Lung (tissue), 12 donors: ENCODE measurements around the gene BFSP1. TPM values are rescaled to one million over a fixed set of nuclear protein-coding genes. Genes with fewer than 3 reads are reported as not detected.

Experiments
- ATAC-seq: fragments of 200-7000 bp; cut with Tn5 transposase; one replicate; pipeline ENCODE4 v1.9.1; 2020; ENCODE audit warnings: moderate number of reproducible peaks; ENCODE audit not compliant: insufficient read depth, low FRiP score
- DNase-seq, 3 donors: peaks; one replicate each; pipeline ENCODE4 v3.0.0-alpha.2; 2013 to 2017
- H3K27ac ChIP-seq, 2 donors: one replicate each; pipeline ENCODE4 v1.5.1; 2013; ENCODE audit warnings: mild to moderate bottlenecking in 2 of 2, moderate library complexity in 2 of 2, control low read depth in 1 of 2, inconsistent platforms in 1 of 2, low read depth in 1 of 2, low read length in 1 of 2
- H3K27me3 ChIP-seq, 3 donors: one replicate each; pipeline ENCODE4 v1.5.1; 2013; ENCODE audit warnings: low read length in 2 of 3; ENCODE audit not compliant: control insufficient read depth in 3 of 3, insufficient read depth in 3 of 3
- H3K36me3 ChIP-seq, 4 donors: one replicate each; pipeline ENCODE4 v1.5.1; 2013; ENCODE audit warnings: low read length in 4 of 4, mild to moderate bottlenecking in 1 of 4, moderate library complexity in 1 of 4; ENCODE audit not compliant: control insufficient read depth in 4 of 4, insufficient read depth in 4 of 4
- H3K4me1 ChIP-seq, 5 donors: one replicate each; pipeline ENCODE4 v1.5.1; 2013; ENCODE audit warnings: low read length in 5 of 5, mild to moderate bottlenecking in 2 of 5, moderate library complexity in 1 of 5; ENCODE audit not compliant: control insufficient read depth in 5 of 5, insufficient read depth in 5 of 5
- H3K4me3 ChIP-seq: one replicate; pipeline ENCODE4 v1.5.1; 2013; ENCODE audit warnings: mild to moderate bottlenecking, control low read depth, moderate library complexity
- H3K9ac ChIP-seq, 2 donors: one replicate each; pipeline ENCODE4 v1.5.1; 2013; ENCODE audit warnings: low read length in 2 of 2, control low read depth in 1 of 2; ENCODE audit not compliant: insufficient read depth in 1 of 2
- H3K9me3 ChIP-seq, 4 donors: one replicate each; pipeline ENCODE4 v1.5.1; 2013; ENCODE audit warnings: low read length in 3 of 4, mild to moderate bottlenecking in 1 of 4, moderate library complexity in 1 of 4; ENCODE audit not compliant: control insufficient read depth in 4 of 4, insufficient read depth in 3 of 4
- CTCF ChIP-seq: IDR thresholded peaks from 2 replicates; pipeline ENCODE4 v1.5.1; 2012; ENCODE audit warnings: mild to moderate bottlenecking; ENCODE audit errors: control extremely low read depth, extremely low read depth
- WGBS, 2 donors: extraction: QIAGEN DNeasy Blood & Tissue Kit; methylation state at CpG; one replicate each; pipeline ENCODE4 v1.1.7; 2013; 5-methylcytosine and 5-hydroxymethylcytosine counted together
- polyA plus RNA-seq, 2 donors: library from polyadenylated mRNA; stranded (reverse); fragments of 200-250 nt; gene quantifications; one replicate each; pipeline ENCODE4 v1.2.1, GENCODE V29; 2013
- total RNA-seq, 2 donors: library from RNA; depleted of rRNA in 1 of 2; stranded (reverse); fragments of >200 nt in 1 of 2; gene quantifications; one replicate each; pipeline ENCODE4 v1.2.1, GENCODE V29; 2014 to 2021
- donor health status: control.
- donor health status: control.
- donor health status: Bipolar disorder and iron deficiency.
- donor health status: healthy.
- donor health status: DM: yes; HTN: yes; CAD: no.

The BFSP1 gene
- total and polyA plus RNA-seq, 4 donors = 0.65 to 2.8 (median 1.8) TPM

- DNase-seq (peak in 1 of 3 donors; percentile 36), ATAC-seq (no peak)
- no peaks in the 10 kb centered on the region for H3K9me3 ChIP-seq
- peak overlapping the region in 1 of 2 donors; percentile 100 for H3K27ac ChIP-seq
- TF ChIP-seq CTCF = no peak
- peaks cover 6 to 44% (median 16%) of the 10 kb centered on the region in 5 donors for H3K4me1 ChIP-seq
- peaks cover 0 to 3% (median 0%) of the 10 kb centered on the region in 4 donors for H3K36me3 ChIP-seq
- H3K9ac ChIP-seq = peak overlapping the region; percentile 66 to 69
- WGBS, 2 donors = 14 to 28% methylated on average over 6 of the region's 6 CpGs
- peak overlapping the region; percentile 53 for H3K4me3 ChIP-seq
- H3K27me3 ChIP-seq = no peaks in the 10 kb centered on the region
Observed at GRCh38 chr20:17571153-17571527, 40.0 kb upstream of the BFSP1 start.

- DNase-seq = peak; percentile 75 to 85 (median 85)
Observed at GRCh38 chr20:17570347-17571152, 39.4 kb upstream of the BFSP1 start.

GRCh38 chr20:17569616-17570346, 38.6 kb upstream of the BFSP1 start, which contains the start of gene DSTN:
Gene DSTN, plus strand, starts transcription at chr20:17570075. Its CDS starts 134 bp downstream, at chr20:17570209.
- no peak for TF ChIP-seq CTCF
- Histone ChIP-seq H3K27me3 (no peaks in the 10 kb centered on the region), H3K36me3 (peaks cover 0 to 3% (median 0%) of the 10 kb centered on the region in 4 donors), H3K4me3 (peak within 1 kb of the TSS; percentile 98), H3K4me1 (peaks cover 0 to 44% (median 15%) of the 10 kb centered on the region in 5 donors), H3K9ac (peak within 1 kb of the TSS; percentile 66 to 69), H3K9me3 (no peaks in the 10 kb centered on the region), H3K27ac (peak within 1 kb of the TSS; percentile 100)
- ATAC-seq (peak; percentile 89), DNase-seq (peak; percentile 95 to 97 (median 96))
- 0% methylated on average over 45 to 70 of the region's 70 CpGs for WGBS, 2 donors

More at GRCh38 chr20:17570347-17571152, 39.4 kb upstream of the BFSP1 start:
- ATAC-seq = peak; percentile 23
- Histone ChIP-seq H3K27me3 (no peaks in the 10 kb centered on the region), H3K4me3 (peak overlapping the region; percentile 98), H3K4me1 (peaks cover 0 to 44% (median 15%) of the 10 kb centered on the region in 5 donors), H3K9me3 (no peaks in the 10 kb centered on the region), H3K27ac (peak overlapping the region; percentile 100), H3K36me3 (peaks cover 0 to 3% (median 0%) of the 10 kb centered on the region in 4 donors), H3K9ac (peak overlapping the region; percentile 66 to 69)
- TF ChIP-seq CTCF = no peak
- WGBS, 2 donors = 1 to 2% methylated on average over 33 to 43 of the region's 43 CpGs
